H1 (cell line): ENCODE data around the gene DHRS13. TPM values are rescaled to one million over a fixed set of nuclear protein-coding genes. Genes with fewer than 3 reads are reported as not detected.

ENCODE experiments used
- CTCF ChIA-PET: fragments of 300-600 bp; sonication (Branson Sonifier 250); formaldehyde crosslinking; loops from one replicate; lab custom pipeline; 2021; ENCODE audit not compliant: partially characterized antibody; lab: Charles Lee
- POLR2A ChIA-PET: fragments of 300-600 bp; sonication (Branson Sonifier 250); formaldehyde crosslinking; loops from one replicate; lab custom pipeline; 2021; ENCODE audit warnings: inconsistent platforms; ENCODE audit not compliant: partially characterized antibody; lab: Charles Lee
- DNase-seq, 2 experiments: peaks; one replicate each; pipeline versions ENCODE4 v3.0.0 to v3.0.0-alpha.2; 2010 to 2022; ENCODE audit warnings: low spot score in 2 of 2, low read depth in 1 of 2, mixed read lengths in 1 of 2
- FAIRE-seq: peaks from 2 replicates; lab custom pipeline; 2011; peaks lifted over from hg19 to GRCh38; lab: Jason Lieb, UNC
- H2AFZ ChIP-seq: 2 replicates; pipeline ENCODE4 v1.8.1; 2012; ENCODE audit warnings: low read length, inconsistent platforms
- H2AK5ac ChIP-seq: 2 replicates; pipeline ENCODE4 v1.6.1; 2013; ENCODE audit warnings: low read depth, low read length
- H2BK120ac ChIP-seq: replicated peaks from 2 replicates; pipeline ENCODE3; 2013; ENCODE audit warnings: low read depth, low read length, inconsistent platforms
- H2BK12ac ChIP-seq: 2 replicates; pipeline ENCODE4 v1.6.1; 2013; ENCODE audit warnings: low read depth, low read length
- H2BK15ac ChIP-seq: 2 replicates; pipeline ENCODE4 v1.6.1; 2013; ENCODE audit warnings: low read length
- H2BK20ac ChIP-seq: 2 replicates; pipeline ENCODE4 v1.6.1; 2013; ENCODE audit warnings: low read length
- H2BK5ac ChIP-seq: 2 replicates; pipeline ENCODE4 v1.6.1; 2013; ENCODE audit warnings: low read depth, low read length
- H3K14ac ChIP-seq: 2 replicates; pipeline ENCODE4 v1.6.1; 2013; ENCODE audit warnings: inconsistent platforms; ENCODE audit not compliant: insufficient read length
- H3K18ac ChIP-seq: 2 replicates; pipeline ENCODE4 v1.6.1; 2013; ENCODE audit warnings: low read length; ENCODE audit errors: extremely low read depth
- H3K23ac ChIP-seq: 2 replicates; pipeline ENCODE4 v1.6.1; 2013; ENCODE audit warnings: inconsistent platforms; ENCODE audit not compliant: insufficient read length
- H3K23me2 ChIP-seq: 2 replicates; pipeline ENCODE4 v1.6.1; 2013; ENCODE audit warnings: low read depth, low read length
- H3K27ac ChIP-seq: 2 replicates; pipeline ENCODE4 v1.6.1; 2011; ENCODE audit warnings: low read depth, low read length, inconsistent platforms
- H3K27me3 ChIP-seq, 4 experiments: replicated peaks in 1 of 4; 1 replicate in 1 of 4; 2 replicates in 3 of 4; pipeline versions ENCODE4 v1.6.1 to v1.8.1; 2011 to 2013; ENCODE audit warnings: low read length in 3 of 4, mild to moderate bottlenecking in 3 of 4, inconsistent platforms in 2 of 4, mixed read lengths in 2 of 4, moderate library complexity in 1 of 4; ENCODE audit not compliant: control insufficient read depth in 3 of 4, insufficient read depth in 3 of 4; ENCODE audit errors: extremely low read depth in 1 of 4
- H3K36me3 ChIP-seq, 4 experiments: 2 replicates each; pipeline versions ENCODE4 v1.6.1 to v1.8.1; 2011 to 2013; ENCODE audit warnings: mild to moderate bottlenecking in 4 of 4, low read length in 3 of 4, moderate library complexity in 2 of 4, control low read depth in 1 of 4, inconsistent platforms in 1 of 4; ENCODE audit not compliant: insufficient read depth in 4 of 4, control insufficient read depth in 2 of 4
- H3K4ac ChIP-seq: replicated peaks from 2 replicates; pipeline ENCODE3; 2013; ENCODE audit warnings: low read length, low read depth, mixed read lengths, inconsistent platforms; ENCODE audit not compliant: insufficient read length
- H3K4me1 ChIP-seq, 4 experiments: replicated peaks in 1 of 4; 1 replicate in 1 of 4; 2 replicates in 3 of 4; pipeline versions ENCODE4 v1.6.1 to v1.8.1; 2011 to 2013; ENCODE audit warnings: low read length in 3 of 4, inconsistent platforms in 2 of 4, mixed read lengths in 1 of 4; ENCODE audit not compliant: insufficient read depth in 4 of 4, control insufficient read depth in 3 of 4
- H3K4me2 ChIP-seq, 2 experiments: 2 replicates each; pipeline versions ENCODE4 v1.6.1 to v1.8.1; 2011 to 2013; ENCODE audit warnings: low read depth in 2 of 2, low read length in 2 of 2, control low read depth in 1 of 2, inconsistent platforms in 1 of 2, mild to moderate bottlenecking in 1 of 2; ENCODE audit not compliant: insufficient read depth in 1 of 2
- H3K4me3 ChIP-seq, 4 experiments: fragments of 200-600, 300-600 bp in 1 of 4; sonication (generic), shearing (Covaris generic), sonication (Bioruptor Twin) in 1 of 4; 2 replicates each; pipeline versions ENCODE4 v1.5.1 to v1.8.1; 2011 to 2016; ENCODE audit warnings: low read length in 4 of 4, low read depth in 3 of 4, control low read depth in 2 of 4, inconsistent platforms in 2 of 4, mild to moderate bottlenecking in 2 of 4, mixed read lengths in 1 of 4, moderate library complexity in 1 of 4; ENCODE audit not compliant: insufficient read depth in 2 of 4; ENCODE audit errors: extremely low read depth in 1 of 4
- H3K56ac ChIP-seq: replicated peaks from 2 replicates; pipeline ENCODE3; 2013; ENCODE audit warnings: low read depth, mild to moderate bottlenecking, mixed read lengths, low read length, inconsistent platforms; ENCODE audit not compliant: insufficient read length
- H3K79me1 ChIP-seq: 2 replicates; pipeline ENCODE4 v1.6.1; 2013; ENCODE audit warnings: low read depth, low read length, control low read depth
- H3K79me2 ChIP-seq, 2 experiments: 2 replicates each; pipeline versions ENCODE4 v1.6.1 to v1.8.1; 2012 to 2013; ENCODE audit warnings: low read length in 2 of 2, mild to moderate bottlenecking in 2 of 2, inconsistent platforms in 1 of 2; ENCODE audit not compliant: insufficient read depth in 2 of 2, control insufficient read depth in 1 of 2
- H3K9ac ChIP-seq, 4 experiments: replicated peaks in 1 of 4; 1 replicate in 1 of 4; 2 replicates in 3 of 4; pipeline versions ENCODE4 v1.6.1 to v1.8.1; 2011 to 2013; ENCODE audit warnings: low read depth in 3 of 4, low read length in 3 of 4, control low read depth in 2 of 4, mild to moderate bottlenecking in 2 of 4, moderate library complexity in 2 of 4, inconsistent platforms in 1 of 4; ENCODE audit errors: extremely low read depth in 1 of 4
- H3K9me3 ChIP-seq, 2 experiments: 2 replicates each; pipeline versions ENCODE4 v1.6.1 to v1.8.1; 2012 to 2013; ENCODE audit warnings: mild to moderate bottlenecking in 2 of 2, moderate library complexity in 2 of 2, control low read depth in 1 of 2, inconsistent platforms in 1 of 2, low read depth in 1 of 2, low read length in 1 of 2, mixed read lengths in 1 of 2; ENCODE audit not compliant: insufficient read depth in 2 of 2
- H4K20me1 ChIP-seq, 2 experiments: replicated peaks in 1 of 2; 2 replicates each; pipeline versions ENCODE3 to v1.8.1; 2011 to 2013; ENCODE audit warnings: inconsistent platforms in 2 of 2, low read length in 2 of 2, mild to moderate bottlenecking in 1 of 2; ENCODE audit not compliant: insufficient read depth in 2 of 2, control insufficient read depth in 1 of 2
- H4K5ac ChIP-seq: 2 replicates; pipeline ENCODE4 v1.6.1; 2013; ENCODE audit warnings: low read length, low read depth, mixed read lengths, inconsistent platforms; ENCODE audit not compliant: insufficient read length
- H4K8ac ChIP-seq: 2 replicates; pipeline ENCODE4 v1.8.0; 2013; ENCODE audit warnings: mild to moderate bottlenecking, moderate library complexity, low read length, inconsistent platforms; ENCODE audit not compliant: insufficient read depth; ENCODE audit errors: extremely low read depth
- H4K91ac ChIP-seq: replicated peaks from 2 replicates; pipeline ENCODE3; 2013; ENCODE audit warnings: low read length, mixed read lengths, inconsistent platforms; ENCODE audit not compliant: insufficient read length
- ASH2L ChIP-seq: fragments of 200-600, 300-600 bp; sonication (generic); IDR thresholded peaks from one replicate; pipeline ENCODE4 v1.7.1; 2017; ENCODE audit warnings: low read length
- BCL11A ChIP-seq, 2 experiments: IDR thresholded peaks; one replicate each; pipeline ENCODE4 v1.6.1; 2011; ENCODE audit warnings: low read depth in 2 of 2, low read length in 2 of 2, mild to moderate bottlenecking in 2 of 2
- CBX8 ChIP-seq: fragments of 300-800, 300-1000 bp; sonication (generic); IDR thresholded peaks from 2 replicates; pipeline ENCODE4 v1.7.1; 2016; ENCODE audit warnings: low read depth, low read length, borderline replicate concordance
- EGR1 ChIP-seq: IDR thresholded peaks from 2 replicates; pipeline ENCODE4 v1.6.1; 2011; ENCODE audit warnings: low read depth, low read length, borderline replicate concordance
- JUN ChIP-seq: IDR thresholded peaks from 2 replicates; pipeline ENCODE4 v1.6.1; 2011; ENCODE audit warnings: low read depth, mild to moderate bottlenecking, improper control_type of control experiment, low read length
- KDM5A ChIP-seq: fragments of 200-600 bp; IDR thresholded peaks from 2 replicates; pipeline ENCODE4 v1.7.1; 2012; ENCODE audit warnings: mild to moderate bottlenecking, low read length, inconsistent platforms, mixed read lengths
- NRF1 ChIP-seq: IDR thresholded peaks from 2 replicates; pipeline ENCODE4 v1.6.1; 2011; ENCODE audit warnings: mild to moderate bottlenecking, low read depth, low read length, improper control_type of control experiment
- POU5F1 ChIP-seq: IDR thresholded peaks from 2 replicates; pipeline ENCODE4 v1.6.1; 2011; ENCODE audit warnings: low read depth, mild to moderate bottlenecking, low read length, moderate library complexity
- RAD21 ChIP-seq, 2 experiments: IDR thresholded peaks in 1 of 2; conservative IDR thresholded peaks in 1 of 2; 2 replicates each; pipeline ENCODE4 v1.6.1; 2011; ENCODE audit warnings: low read depth in 2 of 2, low read length in 2 of 2, improper control_type of control experiment in 1 of 2, inconsistent platforms in 1 of 2, mild to moderate bottlenecking in 1 of 2, moderate library complexity in 1 of 2
- RFX5 ChIP-seq: IDR thresholded peaks from 2 replicates; pipeline ENCODE4 v1.6.1; 2011; ENCODE audit warnings: low read depth, low read length, improper control_type of control experiment, borderline replicate concordance
- SAP30 ChIP-seq: fragments of 300-600 bp; sonication (generic); IDR thresholded peaks from 2 replicates; pipeline ENCODE4 v1.7.1; 2012; ENCODE audit warnings: low read length, moderate library complexity, mild to moderate bottlenecking, inconsistent platforms; ENCODE audit not compliant: insufficient read depth, insufficient replicate concordance
- SP2 ChIP-seq: IDR thresholded peaks from 2 replicates; pipeline ENCODE4 v1.6.1; 2012; ENCODE audit warnings: mild to moderate bottlenecking, low read length, inconsistent platforms
- SRF ChIP-seq: IDR thresholded peaks from 2 replicates; pipeline ENCODE4 v1.6.1; 2011; ENCODE audit warnings: mild to moderate bottlenecking, low read depth, low read length, moderate library complexity
- TAF1 ChIP-seq: IDR thresholded peaks from 2 replicates; pipeline ENCODE4 v1.6.1; 2011; ENCODE audit warnings: mild to moderate bottlenecking, low read depth, low read length
- WGBS, 2 experiments: shearing (Covaris generic) in 1 of 2; methylation state at CpG; one replicate each; pipeline versions ENCODE4 v1.1.6 to v1.1.7; 2013 to 2015; ENCODE audit warnings: low lambda C conversion rate in 2 of 2, mixed read lengths in 2 of 2, inconsistent platforms in 1 of 2, low coverage in 1 of 2, missing lambda C conversion rate in 1 of 2; ENCODE audit not compliant: insufficient replicate concordance in 2 of 2, insufficient coverage in 1 of 2, insufficient read length in 1 of 2; ENCODE audit errors: extremely low coverage in 1 of 2, missing lambda C conversion rate in 1 of 2; 5-methylcytosine and 5-hydroxymethylcytosine counted together
- polyA plus RNA-seq, 7 experiments: library from polyadenylated mRNA; depleted of rRNA in 3 of 7; stranded (reverse) in 5 of 7; unstranded in 2 of 7; fragments of >200 nt in 5 of 7; fragments of 200-250 nt in 2 of 7; gene quantifications; 1 replicate in 5 of 7; 2 replicates in 1 of 7; 4 replicates in 1 of 7; pipeline versions ENCODE4 v1.2.1 to v1.2.3, GENCODE V29; 2011 to 2013; ENCODE audit warnings: missing spikeins in 2 of 7, mixed read lengths in 2 of 7
- total RNA-seq: library from RNA; stranded (reverse); fragmentation: NEBNext Ultra II Directional; extraction: Animal tissue kit (Norgen Biotek cat#: 25700); gene quantifications from 2 replicates; pipeline ENCODE4 v1.2.1, GENCODE V29; 2021

DHRS13 gene
- total and polyA plus RNA-seq, 2 of the 8 experiments (the other 6 are each of a cell fraction or from before 2014, with no cell fraction given) = 23.7 to 30.0 TPM

- Histone ChIP-seq H3K27me3 (no peaks in the 10 kb centered on the region; a peak in 1 of 7 replicates), H3K18ac (no peak overlapping the region), H3K23me2 (no peaks in the 10 kb centered on the region), H3K36me3 (peaks cover 16 to 23% (median 20%) of the 10 kb centered on the region in 4 experiments; a peak in 7 of 8 replicates), H4K5ac (no peak overlapping the region), H2BK120ac (no peak overlapping the region), H3K79me2 (no peaks in the 10 kb centered on the region), H3K9ac (no peak overlapping the region), H3K23ac (no peak overlapping the region), H3K79me1 (no peaks in the 10 kb centered on the region; the same call in 1 of the 2 replicates), H3K9me3 (no peaks in the 10 kb centered on the region), H2BK20ac (no peak overlapping the region), H2AK5ac (no peak overlapping the region), H3K56ac (no peak overlapping the region), H4K91ac (no peak overlapping the region), H3K14ac (no peak overlapping the region), H2AFZ (no peak overlapping the region), H4K8ac (no peak overlapping the region), H3K4me3 (no peak overlapping the region), H3K4me1 (peaks cover 0 to 6% (median 0%) of the 10 kb centered on the region in 4 experiments; a peak in 2 of 7 replicates), H2BK5ac (no peak overlapping the region), H3K4me2 (no peak overlapping the region), H2BK15ac (no peak overlapping the region), H2BK12ac (no peak overlapping the region), H3K27ac (no peak overlapping the region), H3K4ac (no peak overlapping the region), H4K20me1 (peaks cover 1 to 3% of the 10 kb centered on the region in 2 experiments)
- ChIA-PET CTCF (interaction anchor here (0.8 to 3.9 kb wide), 12 partner anchors 8 to 136 kb away, joined by 3 to 31 read pairs (median 6); partner anchors contain the start of genes FLOT2 and TLCD1), POLR2A (interaction anchor here (0.8 to 1.6 kb wide), 7 partner anchors 8 to 140 kb away, joined by 3 to 5 read pairs (median 3); partner anchors contain the start of gene FLOT2)
- WGBS, 2 experiments = 87% methylated on average over 3 of the region's 3 CpGs; no CpG with 5 or more reads in 1 of the 2 experiments
- FAIRE-seq (no peak), DNase-seq (no peak)
- TF ChIP-seq TAF1 (no peak), RAD21 (IDR thresholded peaks at IDR 0.05 in 1 of 2, conservative IDR thresholded peaks at IDR 0.05 in 1 of 2; ENCODE audit: low read depth in 2 of 2, low read length in 2 of 2) (no peak), POU5F1 (no peak), ASH2L (no peak), KDM5A (no peak), RFX5 (no peak), JUN (no peak), EGR1 (no peak), BCL11A (IDR thresholded peaks at IDR 0.05; ENCODE audit: low read depth in 2 of 2, low read length in 2 of 2) (no peak), SP2 (no peak), SAP30 (no peak), SRF (no peak), NRF1 (no peak), CBX8 (no peak)
Observed at GRCh38 chr17:28862561-28862960, 40.3 kb downstream of the DHRS13 start.
